ENCODE data around the gene C6orf136.
"Not testable (repeated sequence)": the region's sequence is repeated elsewhere in the genome, so short reads cannot be mapped to it uniquely, and the experiment has no call there.

Gene C6orf136

DNA sequence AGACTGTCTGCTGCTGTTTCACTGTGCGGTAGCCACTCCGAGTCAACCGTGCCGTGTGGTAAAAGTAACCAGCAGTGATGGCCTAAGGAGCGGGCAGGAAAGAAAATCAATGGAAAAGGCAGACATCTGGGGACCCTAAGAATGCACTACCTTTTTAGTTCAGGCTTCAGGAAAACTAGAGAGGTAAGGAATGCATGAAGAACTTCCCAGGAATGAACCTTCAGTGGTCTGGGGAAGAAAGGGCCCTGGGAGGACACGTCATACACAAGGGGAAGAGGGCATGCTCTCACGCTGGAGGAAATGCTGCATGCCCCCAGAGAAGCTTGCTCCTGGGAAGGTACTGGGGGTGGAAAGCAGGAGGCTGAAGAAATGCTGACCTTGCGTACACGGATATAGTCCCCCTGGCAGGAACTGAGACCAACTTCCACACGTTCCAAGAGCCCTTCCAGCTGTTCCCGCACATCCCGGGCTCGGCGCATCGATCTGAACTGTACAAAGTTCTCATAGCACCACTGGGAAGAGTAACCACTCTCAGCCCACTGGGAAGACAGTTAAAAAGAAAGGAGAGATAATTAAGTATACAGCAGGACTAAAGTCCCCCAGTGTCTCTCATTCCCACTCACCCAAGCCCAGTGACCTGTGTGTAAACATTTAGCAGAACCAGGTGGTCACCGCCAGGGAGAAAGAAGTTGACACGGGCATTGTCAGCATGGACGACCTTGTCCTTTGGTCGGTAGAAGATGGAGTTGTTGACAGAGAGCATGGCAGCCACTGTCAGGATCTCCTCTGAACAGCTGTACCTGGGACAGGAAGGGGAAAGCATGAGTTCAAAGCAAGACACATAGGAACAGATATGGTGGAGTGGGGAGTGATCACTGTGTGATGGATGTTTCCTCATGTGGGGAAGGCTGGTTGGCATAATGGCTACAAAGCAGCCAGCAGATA, 8.1 kb downstream of the C6orf136 start:
- no peak for DNase-seq (ENCODE audit: low read depth, low spot score)

GRCh38 chr6:30655743-30656094, 8.8 kb downstream of the C6orf136 start:
- DNase-seq (ENCODE audit: low read depth, low spot score), result no peak
- no peak overlapping the region for H3K4me3 ChIP-seq (ENCODE audit: low read length)

More for the DNA sequence above, 8.1 kb downstream of the C6orf136 start:
- H3K4me3 ChIP-seq (ENCODE audit: low read length), result no peak overlapping the region

- no peak for DNase-seq (ENCODE audit: low read depth, low spot score)
- no peak overlapping the region for H3K4me3 ChIP-seq (ENCODE audit: low read length)
Measured at GRCh38 chr6:30656513-30656912, 9.6 kb downstream of the C6orf136 start.

DNA sequence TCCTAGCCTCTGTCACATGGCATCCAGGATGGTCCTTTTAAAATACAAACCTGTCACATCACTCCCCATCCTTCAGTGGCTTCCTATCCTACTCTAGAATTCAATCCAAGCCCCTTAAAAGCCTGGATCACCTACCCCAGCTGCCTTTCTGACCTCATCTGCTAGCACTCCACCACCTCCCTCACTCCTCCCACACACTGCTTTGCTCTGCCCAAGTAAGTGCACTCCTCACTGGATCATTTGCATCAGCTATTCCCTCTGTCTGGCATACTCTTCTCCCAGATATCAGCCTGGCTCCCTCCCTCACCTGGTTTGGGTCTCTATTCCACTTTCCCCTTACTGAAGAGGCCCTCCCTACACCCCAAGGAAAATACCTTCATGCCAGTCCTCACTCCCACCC, 10.5 kb downstream of the C6orf136 start:
- H3K4me3 ChIP-seq (ENCODE audit: low read length), result no peak overlapping the region
- no peak for DNase-seq (ENCODE audit: low read depth, low spot score)

DNA sequence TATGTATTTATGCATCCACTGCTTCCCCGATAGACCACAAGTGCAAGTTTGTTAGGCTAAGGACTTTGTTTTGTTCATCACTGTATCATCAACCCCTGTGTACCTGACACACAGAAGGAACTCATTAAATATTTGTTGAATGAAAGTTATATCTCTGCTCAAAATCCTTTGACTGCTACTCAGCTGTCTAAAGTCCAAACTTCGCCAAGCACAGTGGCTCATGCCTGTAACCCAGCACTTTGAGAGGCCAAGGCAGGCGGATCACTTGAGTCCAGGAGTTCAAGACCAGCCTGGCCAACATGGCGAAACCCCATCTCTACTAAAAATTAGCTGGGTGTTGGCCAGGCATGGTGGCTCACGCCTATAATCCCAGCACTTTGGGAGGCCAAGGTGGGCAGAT, 11.0 kb downstream of the C6orf136 start:
- not testable (repeated sequence) for DNase-seq (ENCODE audit: low read depth, low spot score); H3K4me3 ChIP-seq (ENCODE audit: low read length)

DNA sequence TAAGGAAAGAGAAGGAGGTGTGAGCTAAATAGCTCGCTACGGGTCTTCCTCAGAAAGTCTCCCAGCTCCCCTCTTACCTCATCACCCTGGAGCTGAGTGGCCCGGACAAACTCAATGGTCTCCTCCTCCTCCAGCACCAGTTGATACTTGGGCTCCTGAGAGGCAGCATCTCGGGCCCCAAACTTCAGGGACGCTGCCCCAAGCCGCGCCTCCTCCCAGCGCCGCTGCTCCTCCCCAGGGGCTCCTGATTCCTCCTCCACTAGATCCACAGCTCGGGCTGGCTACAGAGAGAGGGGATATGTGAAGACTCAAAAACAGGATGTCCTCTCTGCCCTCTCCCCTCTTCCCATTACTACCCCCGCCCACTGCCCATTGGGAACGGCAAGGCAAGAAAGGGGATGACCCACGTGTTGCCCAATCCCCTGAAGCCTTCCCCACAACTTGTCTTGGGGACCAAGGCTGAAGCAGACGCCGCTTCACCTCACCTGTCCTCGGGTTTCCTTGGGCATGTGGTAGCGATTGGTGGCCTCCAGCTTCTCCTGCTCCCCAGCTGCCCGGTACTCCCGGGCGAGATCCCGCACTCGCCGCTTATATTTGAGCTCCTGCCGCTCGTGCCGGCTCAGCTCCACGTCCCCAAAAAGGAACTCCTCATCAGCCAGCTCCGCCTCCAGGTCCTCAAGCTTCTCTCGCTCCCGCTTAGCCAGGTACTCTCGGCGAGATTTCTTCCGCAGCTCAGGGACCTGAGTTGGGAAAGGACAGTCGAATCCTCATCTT, 18.2 kb downstream of the C6orf136 start:
- H3K4me3 ChIP-seq (ENCODE audit: low read length), result no peak overlapping the region
- no peak for DNase-seq (ENCODE audit: low read depth, low spot score)

- H3K4me3 ChIP-seq (ENCODE audit: low read length); DNase-seq (ENCODE audit: low read depth, low spot score): not testable (repeated sequence)
Measured at GRCh38 chr6:30666300-30666699, 19.4 kb downstream of the C6orf136 start.

GRCh38 chr6:30670760-30671527, 24.0 kb downstream of the C6orf136 start:
- DNase-seq (ENCODE audit: low read depth, low spot score), result no peak
- H3K4me3 ChIP-seq (ENCODE audit: low read length), result no peak overlapping the region

- peak within 1 kb of the TSS; percentile 96 for H3K4me3 ChIP-seq (ENCODE audit: low read length)
- DNase-seq (ENCODE audit: low read depth, low spot score), result peak; percentile 96
Measured at GRCh38 chr6:30672445-30673253, 25.7 kb downstream of the C6orf136 start, which contains the start of gene DHX16. TSS of gene DHX16 (minus strand) at chr6:30673006. CDS start at chr6:30672841, 165 bp downstream.

DNA sequence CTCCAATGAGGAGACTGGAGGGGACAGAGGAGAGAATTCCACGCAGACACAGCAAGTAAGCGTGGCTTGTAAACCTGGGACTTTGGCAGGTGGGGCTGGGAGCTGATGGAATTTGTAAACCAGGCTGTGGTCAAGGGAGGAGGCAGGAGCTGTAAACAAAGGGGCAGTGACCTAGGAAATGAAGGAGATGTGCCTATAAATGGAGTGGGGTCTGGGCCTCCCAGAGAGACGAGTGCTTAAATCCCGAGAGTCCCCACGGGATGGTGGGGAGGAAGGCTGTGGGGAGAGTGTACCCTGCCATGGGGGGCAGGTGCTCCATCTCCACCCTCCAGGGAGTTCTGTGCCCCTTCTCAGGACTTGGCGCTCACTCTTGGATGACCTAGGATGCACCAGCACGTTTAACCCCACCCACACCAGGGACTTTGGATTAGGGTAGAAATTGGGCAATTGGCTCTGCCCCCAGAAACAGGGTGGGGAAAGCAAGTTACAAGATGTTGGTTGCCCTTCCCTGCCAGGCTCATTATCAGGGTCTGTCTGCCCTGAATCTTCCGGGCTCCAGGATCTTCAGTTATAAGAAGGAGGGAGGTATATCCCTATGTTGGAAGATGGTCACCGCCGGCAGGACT, 29.8 kb downstream of the C6orf136 start:
- no peak for DNase-seq (ENCODE audit: low read depth, low spot score)
- H3K4me3 ChIP-seq (ENCODE audit: low read length), result no peak overlapping the region

GRCh38 chr6:30678964-30679726, 32.2 kb downstream of the C6orf136 start:
- H3K4me3 ChIP-seq (ENCODE audit: low read length), result peak overlapping the region; percentile 15

GRCh38 chr6:30679765-30680535, 33.0 kb downstream of the C6orf136 start:
- no peak overlapping the region; the same call in 1 of the 2 replicates for H3K4me3 ChIP-seq (ENCODE audit: low read length)
- DNase-seq (ENCODE audit: low read depth, low spot score), result no peak

More at GRCh38 chr6:30678964-30679726, 32.2 kb downstream of the C6orf136 start:
- peak; percentile 78 for DNase-seq (ENCODE audit: low read depth, low spot score)

GRCh38 chr6:30681766-30682142, 34.8 kb downstream of the C6orf136 start:
- peak overlapping the region; percentile 87 for H3K4me3 ChIP-seq (ENCODE audit: low read length)
- DNase-seq (ENCODE audit: low read depth, low spot score), result no peak

DNA sequence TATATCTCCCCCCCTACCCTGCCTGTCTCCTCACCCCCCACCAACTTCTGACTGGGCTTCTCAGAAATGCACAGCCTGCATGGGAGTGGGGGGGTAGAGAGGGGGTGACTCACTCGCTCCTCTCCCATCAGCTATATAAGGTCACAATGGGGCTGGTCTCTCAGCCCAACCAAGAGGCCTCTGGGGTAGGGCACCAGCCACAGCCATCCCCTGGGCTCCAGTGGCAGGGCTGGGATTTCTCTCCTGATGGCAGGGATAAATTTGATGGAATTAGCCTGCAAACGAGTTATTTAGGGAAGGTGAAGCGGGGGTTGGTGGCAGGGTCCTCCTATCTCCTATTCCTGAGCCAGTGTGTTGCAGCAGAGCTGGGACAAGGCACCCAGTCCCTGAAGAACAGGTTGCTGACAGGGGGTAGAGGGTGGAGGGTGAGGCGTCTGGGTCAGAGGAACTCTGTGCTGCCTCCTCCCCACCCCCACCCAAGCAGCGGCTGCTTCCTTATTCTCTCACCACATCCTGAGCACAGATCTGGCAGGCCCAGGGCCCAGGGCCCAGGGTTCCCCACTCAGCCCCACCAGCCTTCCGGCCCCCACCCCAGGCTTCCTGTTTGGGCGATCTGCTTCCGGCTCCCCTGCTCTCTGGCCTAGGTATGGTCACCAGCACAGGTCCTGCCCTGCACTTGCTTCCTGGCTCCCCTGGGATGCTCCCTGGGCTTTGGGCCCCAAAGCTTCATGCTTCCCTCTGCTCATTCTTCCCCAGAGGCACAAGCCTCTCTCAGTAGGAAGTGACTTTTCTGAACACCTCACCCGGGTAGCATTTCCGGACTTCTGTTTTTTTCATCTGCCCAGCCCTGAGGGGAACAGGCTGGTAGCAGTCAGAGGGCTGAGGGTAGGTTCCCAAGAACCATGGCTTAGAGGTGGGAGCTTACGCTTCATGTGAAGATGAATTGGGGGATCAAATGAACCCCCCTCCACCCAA, 35.5 kb downstream of the C6orf136 start:
- peak; percentile 95 for DNase-seq (ENCODE audit: low read depth, low spot score)
- H3K4me3 ChIP-seq (ENCODE audit: low read length), result peak overlapping the region; percentile 87

DNA sequence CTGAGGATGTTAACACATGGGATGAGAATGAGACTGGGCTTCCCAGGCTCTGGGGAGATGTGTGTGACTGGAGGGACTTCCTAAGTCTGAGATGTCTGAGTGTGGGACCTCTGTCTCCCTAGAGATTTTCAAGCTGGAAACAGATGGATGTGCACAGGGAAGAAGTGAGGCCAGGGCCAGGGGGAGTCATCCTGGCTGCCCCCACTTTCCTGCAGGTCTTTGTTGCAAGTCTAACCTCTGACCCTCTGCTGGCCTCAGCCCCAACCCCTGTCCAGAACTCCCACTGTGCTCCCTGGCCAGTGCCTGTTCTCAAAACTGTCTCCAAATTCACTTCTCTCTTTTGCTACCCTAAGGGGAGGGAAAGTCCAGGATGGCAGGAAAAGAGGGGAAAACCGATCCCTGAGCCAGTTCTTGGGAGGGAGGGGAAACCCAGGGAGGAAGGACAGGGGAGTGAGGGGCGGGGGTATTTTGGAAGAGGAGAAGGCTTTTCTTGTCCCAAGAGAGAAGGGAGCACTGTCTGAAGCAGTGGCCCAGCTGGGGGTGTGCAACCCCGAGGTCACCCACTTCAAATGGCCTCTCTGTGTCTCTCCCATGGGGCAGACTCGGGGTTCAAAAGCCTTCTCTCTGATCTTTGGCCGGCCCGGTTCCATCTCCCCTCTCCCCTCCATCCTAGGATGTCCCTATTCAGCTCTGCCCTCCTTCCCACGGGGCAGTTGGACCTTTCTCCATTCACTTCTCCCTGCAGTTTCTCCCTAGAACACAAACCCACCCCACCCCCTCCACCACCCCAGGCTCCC, 36.4 kb downstream of the C6orf136 start:
- no peak for DNase-seq (ENCODE audit: low read depth, low spot score)
- H3K4me3 ChIP-seq (ENCODE audit: low read length), result peak overlapping the region; percentile 87

Data from Jurkat, Clone E6-1 (cell line).